GM12892 (cell line): ENCODE results near the gene PRKAR1A.

Experiments used
- POLR2AphosphoS5 ChIP-seq: IDR thresholded peaks from 2 replicates; pipeline ENCODE4 v1.6.1; 2011; ENCODE audit warnings: low read depth, low read length, control low read depth
- TAF1 ChIP-seq: IDR thresholded peaks from 2 replicates; pipeline ENCODE4 v1.6.1; 2011; ENCODE audit warnings: low read depth, mild to moderate bottlenecking, control low read depth, low read length, borderline replicate concordance

GRCh38 chr17:68585643-68586042 lies 73.4 kb downstream of the PRKAR1A start:
- no peak for TF ChIP-seq POLR2AphosphoS5
- TF ChIP-seq TAF1: no peak
